ENCODE data around the gene PCNT. TPM values are rescaled to one million over a fixed set of nuclear protein-coding genes. Genes with fewer than 3 reads are reported as not detected.

Gene PCNT
- total and polyA plus RNA-seq, 2 of the 4 experiments (the other 2 are of a cell fraction): 10.0 to 19.4 TPM

DNA sequence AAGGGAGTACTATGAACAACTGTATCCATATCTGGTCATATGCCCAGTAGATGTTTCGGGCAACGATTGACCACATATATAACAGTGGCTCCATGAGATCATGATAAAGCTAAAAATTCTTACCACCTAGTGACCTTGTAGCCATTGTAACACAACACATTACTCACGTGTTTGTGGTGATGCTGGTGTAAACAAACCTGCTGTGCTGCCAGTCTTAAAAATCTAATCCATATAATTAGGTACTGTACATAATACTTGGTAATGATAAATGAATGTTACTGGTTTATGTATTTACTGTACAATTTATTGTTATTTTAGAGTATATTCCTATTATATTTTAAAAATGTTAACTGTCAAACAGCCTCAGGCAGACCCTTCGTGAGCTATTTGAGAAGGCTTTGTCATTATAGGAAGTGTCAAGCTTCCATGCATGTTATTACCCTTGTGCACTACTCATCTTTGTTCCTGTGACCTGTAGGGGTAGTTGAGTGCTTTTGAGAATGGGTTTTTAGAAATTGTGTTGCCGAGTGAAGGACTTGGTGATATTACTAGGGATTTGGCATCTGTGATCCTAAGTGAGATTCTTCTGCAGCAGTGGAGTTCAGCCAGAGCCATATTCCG lies 158.4 kb downstream of the PCNT start:
- Histone ChIP-seq H2BK5ac (ENCODE audit: low read depth, low read length, poor library complexity, severe bottlenecking) (no peak overlapping the region), H3K27ac (ENCODE audit: insufficient read depth, low read length) (no peak overlapping the region), H2BK20ac (ENCODE audit: low read depth, low read length) (no peak overlapping the region), H3K36me3 (ENCODE audit: control insufficient read depth, insufficient read depth, low read length) (peaks cover 5% of the 10 kb centered on the region), H3K27me3 (ENCODE audit: control insufficient read depth, insufficient read depth, low read length) (no peaks in the 10 kb centered on the region), H3K23ac (ENCODE audit: low read depth, low read length) (no peak overlapping the region), H3K4me2 (ENCODE audit: low read depth, low read length) (no peak overlapping the region), H4K5ac (ENCODE audit: low read depth, low read length) (no peak overlapping the region), H2BK120ac (ENCODE audit: low read depth, low read length) (no peak overlapping the region), H4K8ac (ENCODE audit: low read depth in 2 of 2, low read length in 2 of 2) (no peak overlapping the region), H4K91ac (ENCODE audit: insufficient read depth, low read depth, low read length) (no peak overlapping the region), H2BK15ac (ENCODE audit: low read depth, low read length) (no peak overlapping the region), H4K20me1 (ENCODE audit: insufficient read depth, low read length) (peaks cover 19% of the 10 kb centered on the region; the same call in 1 of the 2 replicates), H3K9me1 (ENCODE audit: insufficient read depth, low read length) (peaks cover 9% of the 10 kb centered on the region), H3K18ac (ENCODE audit: low read depth, low read length) (no peak overlapping the region), H3K56ac (ENCODE audit: extremely low read depth, insufficient read depth, low read length) (no peak overlapping the region), H3K4me3 (ENCODE audit: insufficient read depth, low read depth, low read length) (no peak overlapping the region), H3K9ac (ENCODE audit: low read depth, low read length) (no peak overlapping the region), H3K79me1 (ENCODE audit: low read depth in 1 of 2, low read length in 2 of 2) (peaks cover 39 to 62% of the 10 kb centered on the region in 2 experiments), H2AK9ac (replicated peaks; ENCODE audit: low read depth, low read length, poor library complexity) (no peak overlapping the region), H3K4ac (ENCODE audit: low read depth, low read length) (no peak overlapping the region), H3K14ac (replicated peaks; ENCODE audit: low read depth, low read length) (no peak overlapping the region), H2AFZ (replicated peaks; ENCODE audit: low read length, poor library complexity) (no peak overlapping the region), H2AK5ac (ENCODE audit: low read depth, low read length) (no peak overlapping the region), H3K4me1 (ENCODE audit: control insufficient read depth, insufficient read depth, low read length) (0 out of 2 replicates have a peak, but pooled peaks cover 2% of the 10 kb centered on the region), H3K9me3 (ENCODE audit: control insufficient read depth, insufficient read depth, low read length) (no peaks in the 10 kb centered on the region)
- ATAC-seq (ENCODE audit: low read depth): no peak
- no TSS peak for BruUV-seq (replicated peaks)
- in situ Hi-C loops (cut with MboI; ENCODE audit: low sequenced_read_pairs) (no loop called here), dilution Hi-C loops (cut with HindIII; ENCODE audit: low sequenced_read_pairs, unreplicated experiment) (no loop called here), intact Hi-C loops (cut with micrococcal nuclease) (no loop called here)
- TF ChIP-seq RFX5 (IDR thresholded peaks at IDR 0.05; ENCODE audit: low read depth, low read length) (no peak), MXI1 (IDR thresholded peaks at IDR 0.05; ENCODE audit: borderline replicate concordance, low read depth, low read length) (no peak), FOS (IDR thresholded peaks at IDR 0.05; ENCODE audit: low read depth, low read length) (no peak), MAZ (IDR thresholded peaks at IDR 0.05; ENCODE audit: borderline replicate concordance, low read depth, low read length) (no peak)
- TF ChIP-seq, protein P1, sequence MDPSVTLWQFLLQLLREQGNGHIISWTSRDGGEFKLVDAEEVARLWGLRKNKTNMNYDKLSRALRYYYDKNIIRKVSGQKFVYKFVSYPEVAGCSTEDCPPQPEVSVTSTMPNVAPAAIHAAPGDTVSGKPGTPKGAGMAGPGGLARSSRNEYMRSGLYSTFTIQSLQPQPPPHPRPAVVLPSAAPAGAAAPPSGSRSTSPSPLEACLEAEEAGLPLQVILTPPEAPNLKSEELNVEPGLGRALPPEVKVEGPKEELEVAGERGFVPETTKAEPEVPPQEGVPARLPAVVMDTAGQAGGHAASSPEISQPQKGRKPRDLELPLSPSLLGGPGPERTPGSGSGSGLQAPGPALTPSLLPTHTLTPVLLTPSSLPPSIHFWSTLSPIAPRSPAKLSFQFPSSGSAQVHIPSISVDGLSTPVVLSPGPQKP (IDR thresholded peaks at IDR 0.05; ENCODE audit: borderline replicate concordance, low read depth, low read length): no peak
- TF ChIP-seq, protein P2, sequence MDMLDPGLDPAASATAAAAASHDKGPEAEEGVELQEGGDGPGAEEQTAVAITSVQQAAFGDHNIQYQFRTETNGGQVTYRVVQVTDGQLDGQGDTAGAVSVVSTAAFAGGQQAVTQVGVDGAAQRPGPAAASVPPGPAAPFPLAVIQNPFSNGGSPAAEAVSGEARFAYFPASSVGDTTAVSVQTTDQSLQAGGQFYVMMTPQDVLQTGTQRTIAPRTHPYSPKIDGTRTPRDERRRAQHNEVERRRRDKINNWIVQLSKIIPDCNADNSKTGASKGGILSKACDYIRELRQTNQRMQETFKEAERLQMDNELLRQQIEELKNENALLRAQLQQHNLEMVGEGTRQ (IDR thresholded peaks at IDR 0.05; ENCODE audit: low read depth, low read length): no peak
- CTCF ChIA-PET: no interaction called here
- POLR2A ChIA-PET (ENCODE audit: unreplicated experiment): no interaction called here
- no CpG with 5 or more reads among the region's 6 CpGs for WGBS, 2 experiments (ENCODE audit: extremely low coverage in 2 of 2, insufficient read length in 1 of 2)
- DNase-seq: no peak
